ENCODE data around the gene PTP4A2.
"Not testable (repeated sequence)": the region's sequence is repeated elsewhere in the genome, so short reads cannot be mapped to it uniquely, and the experiment has no call there.

PTP4A2 gene

DNA sequence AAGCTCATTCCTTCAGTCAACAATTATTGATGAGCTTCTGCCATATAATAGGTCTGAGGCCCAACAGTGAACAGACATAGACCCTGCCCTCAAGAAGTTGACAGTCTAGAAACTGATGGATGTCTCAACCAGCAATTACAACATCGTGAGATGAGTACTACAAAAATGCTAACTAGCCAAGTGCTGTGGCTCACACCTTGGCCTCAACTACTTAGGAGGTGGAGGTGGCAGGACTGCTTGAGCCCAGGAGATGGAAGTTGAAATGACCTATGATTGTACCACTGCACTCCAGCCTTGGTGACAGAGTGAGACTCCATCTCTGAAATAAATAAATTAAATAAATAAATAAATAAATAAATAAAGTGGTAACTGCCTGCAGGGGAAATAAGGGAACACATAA, 11.7 kb upstream of the PTP4A2 start:
- ATAC-seq (no peak), DNase-seq (no peak)

DNA sequence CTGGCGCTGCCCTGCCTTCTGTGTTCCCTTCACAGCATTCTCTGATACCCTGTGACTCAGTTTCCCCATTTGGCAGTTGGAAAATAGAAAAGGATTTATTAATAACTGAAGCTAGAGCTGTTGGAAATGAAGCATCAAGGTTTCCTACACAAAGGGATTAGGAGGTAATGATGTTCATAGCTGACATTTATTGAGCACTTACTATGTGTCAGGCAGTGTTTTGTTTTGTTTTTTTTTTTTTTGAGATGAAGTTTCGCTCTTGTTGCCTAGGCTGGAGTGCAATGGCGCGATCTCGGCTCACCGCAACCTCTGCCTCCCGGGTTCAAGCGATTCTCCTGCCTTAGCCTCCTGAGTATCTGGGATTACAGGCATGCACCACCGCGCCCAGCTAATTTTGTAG, 7.5 kb upstream of the PTP4A2 start:
- not testable (repeated sequence) for DNase-seq, ATAC-seq

DNA sequence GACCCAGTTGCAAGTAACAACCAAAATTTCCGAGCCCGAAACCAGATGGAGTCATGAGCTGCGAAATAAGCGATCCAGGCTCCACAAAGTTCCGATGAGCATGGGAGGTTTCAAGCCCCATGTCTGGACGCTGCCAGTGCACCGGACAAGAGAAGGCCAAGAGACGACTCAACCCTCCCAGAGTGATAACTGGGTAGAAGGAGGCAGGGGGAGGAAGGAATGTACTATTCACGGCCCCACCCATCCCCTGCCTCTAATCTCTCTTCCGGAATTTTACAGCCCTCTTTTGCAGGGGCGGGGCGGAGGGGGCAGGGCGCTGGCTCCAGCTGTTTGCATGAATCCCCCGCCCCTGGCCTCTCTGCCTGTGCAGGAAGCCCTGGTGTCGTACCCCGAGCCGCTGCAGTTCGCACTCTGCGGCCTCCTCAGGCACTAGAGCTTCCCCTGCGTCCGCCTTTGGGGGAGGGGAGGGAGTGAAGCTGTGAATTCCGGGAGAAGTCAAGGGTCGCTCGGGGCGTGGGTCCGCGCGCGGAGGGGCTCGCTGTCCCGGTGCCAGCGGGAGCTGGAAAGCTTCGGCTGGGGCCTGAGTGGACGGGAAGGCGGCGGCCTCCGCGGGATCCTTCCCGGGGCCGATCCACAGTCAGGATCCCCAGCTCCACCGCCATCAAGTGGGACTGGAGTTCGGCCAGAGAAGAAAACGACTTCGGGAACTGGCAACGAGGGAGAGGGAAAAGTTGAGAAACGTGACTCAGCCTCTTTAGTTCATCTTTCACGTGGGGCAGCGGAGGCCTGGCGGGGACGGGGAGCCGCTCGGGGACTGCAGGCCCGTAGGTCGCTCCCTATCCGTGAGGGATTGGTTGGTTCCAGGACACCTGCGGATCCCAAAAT, 6.3 kb upstream of the PTP4A2 start:
- ATAC-seq: peak; percentile 57

DNA sequence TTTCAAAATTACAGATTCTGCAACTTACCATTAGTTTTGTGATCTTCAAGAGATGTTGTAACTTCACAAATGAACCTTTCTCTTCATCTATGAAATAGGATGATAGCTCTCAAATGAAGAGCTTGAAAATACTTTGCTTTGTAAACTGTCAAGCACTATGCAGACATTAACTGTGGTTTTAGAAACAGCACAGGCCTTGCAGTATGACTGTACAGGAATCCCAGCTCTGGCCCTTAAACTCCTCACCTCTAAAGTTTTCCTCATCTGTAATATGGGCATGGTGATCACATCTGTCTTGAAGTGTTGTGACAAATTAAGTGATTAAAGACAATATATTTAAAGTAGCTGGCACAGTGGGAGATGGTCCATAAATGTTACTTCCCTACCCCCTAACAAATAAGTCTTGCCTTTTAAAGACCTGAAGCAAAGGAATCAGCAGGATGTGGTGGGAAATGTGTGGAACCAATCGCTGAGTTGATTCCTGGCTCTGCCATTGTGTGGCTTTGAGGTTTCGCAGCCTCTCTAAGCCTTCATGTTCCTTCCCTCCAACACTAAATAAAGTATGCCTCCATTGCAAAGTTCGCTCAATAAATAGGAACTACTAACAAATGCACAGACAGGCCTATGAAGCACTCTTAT, 5.5 kb upstream of the PTP4A2 start:
- peak; percentile 44 for ATAC-seq
- DNase-seq: no peak

More for the DNA sequence above, 6.3 kb upstream of the PTP4A2 start:
- DNase-seq: peak; percentile 84

- DNase-seq, ATAC-seq: not testable (repeated sequence)
Measured at GRCh38 chr1:31942061-31942460, 3.9 kb upstream of the PTP4A2 start.

GRCh38 chr1:31939484-31940329, 1.5 kb upstream of the PTP4A2 start:
- peak; percentile 86 for DNase-seq
- peak; percentile 66 for ATAC-seq

DNA sequence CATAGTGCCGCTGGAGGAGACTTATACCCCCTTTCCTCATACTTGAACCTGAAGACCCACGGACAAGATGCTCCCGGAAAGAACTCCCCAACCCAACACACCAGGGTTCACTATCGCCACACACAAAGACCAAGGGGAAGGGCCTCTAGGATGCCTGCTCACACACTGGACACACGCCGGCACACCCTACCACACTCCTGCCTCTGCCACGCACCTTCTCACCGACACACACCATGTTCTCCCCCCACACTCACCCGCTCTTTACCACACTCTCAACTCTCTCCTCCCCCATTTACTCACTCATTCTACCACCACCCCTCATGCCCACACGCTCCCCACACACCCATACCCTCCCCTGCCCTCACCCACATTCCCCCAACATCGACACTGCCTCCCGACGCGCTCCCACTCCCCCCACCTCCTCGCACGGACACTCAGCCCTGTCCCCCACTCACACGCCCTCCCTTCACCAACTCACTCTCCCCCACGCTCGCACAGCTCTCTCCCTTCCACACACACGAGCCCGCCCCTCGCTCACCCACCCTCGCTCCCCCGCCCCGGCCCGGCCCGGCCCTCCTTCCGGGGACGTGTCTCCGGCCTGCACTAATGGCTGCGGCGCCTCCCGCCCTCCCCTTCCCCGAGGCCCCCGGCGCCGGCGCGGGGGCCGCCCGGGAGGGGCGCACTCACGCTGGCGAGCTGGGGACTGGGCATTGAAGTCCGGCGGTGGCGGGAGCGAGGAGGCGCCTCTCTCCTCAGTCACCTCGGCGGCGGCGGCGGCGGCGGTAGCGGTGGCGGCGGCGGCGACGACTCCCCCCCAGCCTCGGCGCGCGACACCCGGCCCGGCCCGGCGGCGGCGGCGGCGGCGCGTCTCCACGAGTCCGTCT, 626 bp downstream of the PTP4A2 start:
- peak; percentile 10 for ATAC-seq
- peak; percentile 80 for DNase-seq

DNA sequence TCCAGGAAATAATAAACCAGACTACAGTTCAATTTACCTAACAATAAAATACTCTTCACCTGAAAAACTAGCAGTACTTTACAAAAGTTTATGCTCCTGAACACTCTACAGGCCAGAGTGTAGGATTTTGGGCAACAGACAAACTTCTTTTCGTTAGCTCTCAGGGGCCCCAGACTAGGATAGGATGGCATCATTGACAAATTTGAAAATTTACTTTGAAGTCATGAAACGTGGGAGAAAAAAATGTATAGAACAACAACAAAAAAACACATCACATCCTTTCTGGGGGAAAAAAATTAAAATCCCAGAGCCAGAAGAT, 1.2 kb downstream of the PTP4A2 start:
- DNase-seq: no peak
- no peak for ATAC-seq

DNA sequence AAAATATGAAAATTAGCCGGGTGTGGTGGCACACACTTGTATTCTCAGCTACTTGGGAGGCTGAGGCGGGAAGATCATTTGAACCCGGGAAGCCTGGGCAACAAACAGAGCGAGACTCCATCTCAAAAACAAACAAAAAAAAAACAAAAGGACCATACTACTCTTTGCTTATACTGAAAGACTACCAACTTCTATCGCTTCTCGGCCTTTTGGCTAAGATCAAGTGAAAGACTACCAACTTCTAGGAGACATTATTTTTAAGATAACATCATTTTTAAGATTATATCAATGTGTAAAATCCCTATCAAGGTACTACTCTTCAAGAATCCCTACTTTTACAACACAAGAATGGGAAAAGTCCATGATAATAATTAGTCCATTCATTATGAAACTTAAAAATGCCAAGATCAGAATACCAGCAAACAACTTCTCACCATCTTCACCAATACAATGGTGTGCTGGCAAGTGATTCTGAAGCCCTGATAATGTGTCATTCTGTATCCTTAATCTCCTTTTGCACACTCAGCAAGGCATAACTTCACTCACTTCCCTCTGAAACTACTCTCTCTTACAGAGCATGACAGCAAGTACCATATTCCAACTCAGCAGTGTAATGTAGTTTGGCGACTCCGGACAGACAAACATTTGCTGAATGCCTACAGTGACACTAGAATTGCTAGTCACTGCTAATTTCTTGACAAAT, 1.7 kb downstream of the PTP4A2 start:
- ATAC-seq: no peak
- DNase-seq: no peak

- DNase-seq: no peak
- peak; percentile 20 for ATAC-seq
Measured at GRCh38 chr1:31934706-31935629, 3.2 kb downstream of the PTP4A2 start.

DNA sequence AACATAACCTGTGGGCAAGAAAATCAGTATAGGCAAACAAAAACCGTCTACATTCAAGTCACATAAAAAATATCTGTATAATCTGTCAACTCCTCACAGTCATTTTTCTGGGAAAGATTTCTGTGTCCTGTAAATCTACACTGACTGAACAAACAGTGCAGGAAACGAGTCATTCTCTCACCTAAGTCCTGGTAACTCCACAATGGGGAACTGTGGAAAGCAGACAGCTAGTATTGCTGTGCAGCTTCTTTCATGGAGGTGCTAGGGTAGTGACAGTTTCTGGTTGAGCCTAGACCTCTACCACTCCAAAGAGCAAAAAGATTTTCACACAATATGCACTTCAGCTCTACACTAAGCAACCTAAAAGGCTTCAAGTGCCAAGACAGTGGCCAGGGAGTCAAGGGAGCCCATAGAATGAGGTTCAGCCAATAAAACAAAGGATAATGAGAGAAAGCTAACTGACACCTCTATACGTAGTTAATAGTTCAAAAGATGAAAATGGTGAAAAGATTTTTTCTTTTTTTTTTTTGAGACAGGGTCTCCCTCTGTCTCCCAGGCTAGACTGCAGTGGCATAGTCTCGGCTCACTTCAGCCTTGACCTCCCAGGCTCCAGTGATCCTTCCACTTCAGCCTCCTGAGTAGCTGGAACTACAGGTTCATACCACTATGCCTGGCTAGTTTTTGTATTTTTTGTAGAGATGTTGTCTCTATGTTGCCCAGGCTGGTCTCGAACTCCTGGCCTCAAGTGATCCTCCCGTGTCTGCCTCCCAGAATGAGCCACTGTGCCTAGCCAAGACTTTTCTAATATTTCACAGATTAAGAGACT, 5.5 kb downstream of the PTP4A2 start:
- no peak for DNase-seq
- no peak for ATAC-seq

DNA sequence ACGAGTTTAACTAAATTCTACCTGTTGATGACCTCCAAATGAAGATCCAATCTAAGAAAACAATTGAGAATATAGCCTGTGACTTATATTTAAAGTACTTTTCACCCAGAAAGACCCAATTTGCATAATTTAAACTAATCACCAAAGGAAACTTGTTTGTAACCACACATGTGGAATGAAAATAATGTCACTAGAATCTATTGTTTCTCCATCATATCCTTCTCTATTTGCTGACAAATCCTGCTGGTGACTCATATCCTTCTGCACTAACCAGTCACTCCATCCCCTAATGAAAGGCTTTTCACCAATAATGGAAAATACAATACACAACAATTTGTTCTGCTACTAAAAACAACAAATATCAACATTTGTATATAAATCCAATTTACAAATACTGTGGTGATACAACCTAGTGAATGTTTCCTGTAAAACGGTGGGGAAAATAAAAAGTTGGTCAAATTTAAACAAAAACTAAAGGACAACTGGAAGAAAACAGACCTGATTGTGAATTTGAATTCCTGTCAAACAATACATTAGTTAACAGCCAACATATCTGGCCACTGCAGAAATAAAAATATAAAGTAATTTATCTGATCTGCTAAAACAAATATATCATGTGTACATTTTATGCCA, 6.5 kb downstream of the PTP4A2 start:
- DNase-seq (no peak), ATAC-seq (no peak)

- DNase-seq: no peak
- no peak for ATAC-seq
Measured at GRCh38 chr1:31930836-31931592, 7.2 kb downstream of the PTP4A2 start.

DNA sequence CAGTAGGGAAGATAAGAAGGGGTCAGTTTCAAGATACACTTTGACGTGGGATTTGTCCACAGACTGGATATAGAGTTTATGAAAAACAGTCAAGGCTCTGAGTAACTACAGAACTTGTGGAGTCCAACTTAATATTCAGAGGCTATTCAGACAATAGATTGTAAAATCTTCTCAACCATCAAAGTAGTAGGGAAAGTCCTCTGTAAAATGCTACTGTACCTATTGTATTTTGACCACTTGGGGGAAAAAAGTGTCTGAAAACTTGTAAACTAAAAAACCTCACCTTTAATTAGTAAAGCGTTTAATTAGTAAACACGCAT, 10.5 kb downstream of the PTP4A2 start:
- no peak for DNase-seq

DNA sequence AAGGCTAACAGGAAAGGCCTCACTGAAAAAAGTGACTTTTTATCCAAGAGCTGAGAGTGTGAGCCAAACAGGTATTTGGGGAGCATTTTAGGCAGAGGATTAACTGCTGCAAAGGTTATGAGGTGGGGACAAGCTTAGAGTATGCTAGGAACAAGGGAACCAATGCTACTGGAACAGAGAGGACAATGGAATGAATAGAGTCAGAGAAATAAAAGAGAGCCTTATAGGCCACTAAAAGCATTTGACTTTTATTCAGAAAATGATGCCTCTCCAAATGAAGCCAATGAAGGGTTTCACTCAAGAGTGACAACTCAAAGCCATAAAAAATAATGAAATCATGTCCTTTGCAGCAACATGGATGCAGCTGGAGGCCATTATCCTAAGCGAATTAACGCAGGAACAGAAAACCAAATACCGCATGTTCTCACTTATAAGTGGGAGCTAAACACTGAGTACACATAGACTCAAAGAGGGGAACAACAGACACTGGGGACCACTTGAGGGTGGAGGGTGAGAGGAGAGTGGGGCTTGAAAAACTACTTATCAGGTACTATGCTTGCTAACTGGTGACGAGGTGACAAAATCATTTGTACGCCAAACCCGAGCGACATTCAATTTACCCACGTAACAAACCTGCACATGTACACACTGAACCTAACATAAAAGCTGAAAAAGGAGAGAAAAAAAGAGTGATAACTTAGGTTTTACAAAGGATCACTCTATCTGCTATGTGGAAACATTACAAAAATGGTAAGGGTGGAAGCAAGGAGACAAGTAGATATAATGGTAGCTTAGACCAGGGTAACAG, 11.1 kb downstream of the PTP4A2 start:
- DNase-seq: no peak
- no peak for ATAC-seq

More for the DNA sequence above, 10.5 kb downstream of the PTP4A2 start:
- no peak for ATAC-seq

DNA sequence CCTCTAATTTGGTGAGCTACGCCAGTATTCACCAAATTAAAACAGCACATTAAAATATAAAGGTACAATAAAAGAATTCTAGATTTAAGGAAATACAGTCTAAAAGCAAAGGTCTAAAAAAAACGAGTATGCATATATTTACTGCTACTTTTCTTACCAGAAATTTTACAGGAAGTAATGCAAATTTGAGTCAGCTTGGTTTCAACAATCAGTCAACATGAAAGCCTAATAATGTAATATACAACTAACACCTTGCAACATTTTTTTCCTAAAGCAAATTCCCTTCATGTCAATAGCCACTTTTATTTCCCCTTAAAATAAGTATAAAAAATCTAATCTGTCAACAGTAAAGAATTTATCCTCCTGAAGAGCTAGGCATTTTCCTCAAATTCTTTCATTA, 11.9 kb downstream of the PTP4A2 start:
- ATAC-seq: no peak
- no peak for DNase-seq

DNA sequence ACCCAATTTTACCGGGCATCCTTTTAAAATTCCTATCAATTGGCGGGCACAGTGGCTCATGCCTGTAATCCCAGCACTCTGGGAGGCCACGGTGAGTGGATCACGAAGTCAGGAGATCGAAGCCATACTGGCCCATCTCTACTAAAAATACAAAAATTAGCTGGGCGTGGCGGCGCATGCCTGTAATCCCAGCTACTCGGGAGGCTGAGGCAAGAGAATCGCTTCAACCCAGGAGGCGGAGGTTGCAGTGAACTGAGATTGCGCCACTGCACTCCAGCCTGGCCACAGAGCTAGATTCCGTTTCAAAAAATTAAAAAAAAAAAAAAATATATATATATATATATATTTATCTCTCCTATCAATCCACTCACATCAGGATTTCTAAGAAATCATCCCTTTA, 12.3 kb downstream of the PTP4A2 start:
- not testable (repeated sequence) for ATAC-seq, DNase-seq

Data from stimulated activated naive CD8-positive, alpha-beta T cell treated with anti-CD3 and anti-CD28 coated beads, Interleukin-15, Interleukin-2, amounts not matched to agents 100 U/mL and 50 U/mL, for 24 hours (primary cell).